ENCODE results near the gene MCC.

Gene MCC

DNA sequence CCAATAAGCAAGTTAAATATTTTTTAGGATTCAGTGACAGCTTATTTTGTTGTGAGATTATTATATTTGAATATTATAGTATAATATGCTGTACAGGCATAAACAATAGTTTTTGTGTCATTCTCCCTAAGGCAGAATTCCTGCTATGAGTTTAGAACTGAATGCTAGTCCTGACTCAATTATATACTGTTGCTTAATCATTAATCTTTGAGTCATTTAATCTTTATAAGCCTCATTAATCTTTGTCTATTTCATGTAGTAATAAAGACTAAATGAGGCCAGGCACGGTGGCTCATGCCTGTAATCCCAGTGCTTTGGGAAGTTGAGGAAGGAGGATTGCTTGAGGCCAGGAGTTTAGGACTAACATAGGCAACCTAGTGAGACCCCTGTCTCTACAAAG, 515.2 kb downstream of the MCC start:
- no peak overlapping the region for H3K4me3 ChIP-seq (ENCODE audit: low read depth, low read length)
- DNase-seq (ENCODE audit: low read depth) = no peak
